ENCODE data around the gene PLA2G7.

DNA sequence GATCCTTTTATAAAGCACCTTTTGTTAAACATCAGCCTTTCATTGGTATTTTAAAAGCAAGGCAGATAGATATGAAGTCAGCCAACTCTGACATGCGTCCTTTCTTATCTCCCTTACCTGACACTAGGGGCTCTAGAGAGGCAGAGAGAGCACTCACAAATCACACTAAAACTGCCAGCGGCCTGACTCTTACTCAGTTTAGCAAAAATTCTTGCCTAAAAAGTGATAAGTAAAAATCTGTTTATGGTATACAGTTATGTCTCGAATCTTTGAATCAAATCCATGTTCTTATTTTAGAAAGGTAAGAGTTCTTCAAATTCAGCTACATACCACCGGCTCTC lies 57.9 kb downstream of the PLA2G7 start:
- TF ChIP-seq, protein P1, sequence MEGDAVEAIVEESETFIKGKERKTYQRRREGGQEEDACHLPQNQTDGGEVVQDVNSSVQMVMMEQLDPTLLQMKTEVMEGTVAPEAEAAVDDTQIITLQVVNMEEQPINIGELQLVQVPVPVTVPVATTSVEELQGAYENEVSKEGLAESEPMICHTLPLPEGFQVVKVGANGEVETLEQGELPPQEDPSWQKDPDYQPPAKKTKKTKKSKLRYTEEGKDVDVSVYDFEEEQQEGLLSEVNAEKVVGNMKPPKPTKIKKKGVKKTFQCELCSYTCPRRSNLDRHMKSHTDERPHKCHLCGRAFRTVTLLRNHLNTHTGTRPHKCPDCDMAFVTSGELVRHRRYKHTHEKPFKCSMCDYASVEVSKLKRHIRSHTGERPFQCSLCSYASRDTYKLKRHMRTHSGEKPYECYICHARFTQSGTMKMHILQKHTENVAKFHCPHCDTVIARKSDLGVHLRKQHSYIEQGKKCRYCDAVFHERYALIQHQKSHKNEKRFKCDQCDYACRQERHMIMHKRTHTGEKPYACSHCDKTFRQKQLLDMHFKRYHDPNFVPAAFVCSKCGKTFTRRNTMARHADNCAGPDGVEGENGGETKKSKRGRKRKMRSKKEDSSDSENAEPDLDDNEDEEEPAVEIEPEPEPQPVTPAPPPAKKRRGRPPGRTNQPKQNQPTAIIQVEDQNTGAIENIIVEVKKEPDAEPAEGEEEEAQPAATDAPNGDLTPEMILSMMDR (IDR thresholded peaks at IDR 0.05; ENCODE audit: poor library complexity): peak; percentile 34
- TF ChIP-seq EZH2 (IDR thresholded peaks at IDR 0.05; ENCODE audit: borderline replicate concordance): no peak

Measured in hepatocyte (in vitro differentiated cells).